DMS53 treated with DMSO at 0.1 percent for 48 hours (cell line): ENCODE data around the gene ELF3.
"Not testable (repeated sequence)": the region's sequence is repeated elsewhere in the genome, so short reads cannot be mapped to it uniquely, and the experiment has no call there.

Experiments used
- DNase-seq: peaks from one replicate; lab custom pipeline; 2025; ENCODE audit not compliant: unreplicated experiment; lab: John Stamatoyannopoulos, UW

The ELF3 gene

GRCh38 chr1:202063093-202063492, 52.7 kb downstream of the ELF3 start:
- DNase-seq = no peak

GRCh38 chr1:202064889-202065312, 54.5 kb downstream of the ELF3 start:
- DNase-seq = not testable (repeated sequence)
